AG04449 (cell line): ENCODE data around the gene RNU11.
"Not testable (repeated sequence)": the region's sequence is repeated elsewhere in the genome, so short reads cannot be mapped to it uniquely, and the experiment has no call there.

ENCODE experiments used
- CTCF ChIA-PET: fragments of 350-600 bp; formaldehyde crosslinking; extraction: SDS; loops from one replicate; lab custom pipeline; 2021; ENCODE audit warnings: antibody characterized with exemption; lab: Yijun Ruan, JAX
- POLR2A ChIA-PET: fragments of 400-600, 350-600 bp; formaldehyde crosslinking; extraction: SDS; loops from one replicate; lab custom pipeline; 2020; ENCODE audit warnings: antibody characterized with exemption, inconsistent platforms; lab: Yijun Ruan, JAX
- DNase-seq: peaks from one replicate; pipeline ENCODE4 v3.0.0-alpha.2; 2010; ENCODE audit warnings: low read depth, low spot score
- H3K4me3 ChIP-seq: 2 replicates; pipeline ENCODE4 v1.5.1; 2011; ENCODE audit warnings: low read depth, mild to moderate bottlenecking, control low read depth, low read length
- CTCF ChIP-seq: IDR thresholded peaks from one replicate; pipeline ENCODE4 v1.5.1; 2011; ENCODE audit warnings: mild to moderate bottlenecking, moderate library complexity, low read length, control low read depth, inconsistent platforms; ENCODE audit not compliant: insufficient read depth; ENCODE audit errors: missing control alignments

RNU11 gene

GRCh38 chr1:28671254-28671780 lies 22.9 kb downstream of the RNU11 start:
- TF ChIP-seq CTCF, result no peak
- no peak overlapping the region for H3K4me3 ChIP-seq
- POLR2A ChIA-PET, result interaction anchor here (0.9 kb wide), 1 partner anchor 23 kb away, joined by 3 read pairs; the partner anchor contains the start of gene RNU11
- DNase-seq, result no peak
- CTCF ChIA-PET, result interaction anchor here (0.9 to 1.2 kb wide), 2 partner anchors 65 to 206 kb away, joined by 4 to 6 read pairs; partner anchors contain the start of gene YTHDF2

- H3K4me3 ChIP-seq, DNase-seq, CTCF ChIA-PET, POLR2A ChIA-PET: not testable (repeated sequence)
Observed at GRCh38 chr1:28672971-28673370, 24.6 kb downstream of the RNU11 start.

- CTCF ChIA-PET, result interaction anchor here (2.0 kb wide), 1 partner anchor 60 kb away, joined by 5 read pairs; the partner anchor contains the start of gene YTHDF2
- H3K4me3 ChIP-seq, result no peak overlapping the region
- POLR2A ChIA-PET, result no interaction called here
- no peak for TF ChIP-seq CTCF
- no peak for DNase-seq
Observed at GRCh38 chr1:28675924-28676257, 27.5 kb downstream of the RNU11 start.

- ChIA-PET CTCF (no interaction called here), POLR2A (no interaction called here)
- no peak for TF ChIP-seq CTCF
Observed at GRCh38 chr1:28680151-28680550, 31.8 kb downstream of the RNU11 start.

GRCh38 chr1:28682840-28683239 lies 34.4 kb downstream of the RNU11 start:
- CTCF ChIA-PET, result interaction anchor here (1.0 to 1.1 kb wide), 2 partner anchors 54 to 80 kb away, joined by 3 to 4 read pairs; partner anchors contain the start of gene YTHDF2
- no peak for DNase-seq
- no peak overlapping the region for H3K4me3 ChIP-seq
- TF ChIP-seq CTCF, result no peak
- POLR2A ChIA-PET, result interaction anchor here (1.3 kb wide), 1 partner anchor 54 kb away, joined by 3 read pairs; the partner anchor contains the start of gene YTHDF2

More at GRCh38 chr1:28680151-28680550, 31.8 kb downstream of the RNU11 start:
- no peak overlapping the region for H3K4me3 ChIP-seq
- no peak for DNase-seq

- CTCF ChIA-PET, result interaction anchor here (0.9 kb wide), 1 partner anchor 52 kb away, joined by 4 read pairs; the partner anchor contains the start of gene YTHDF2
- no peak overlapping the region for H3K4me3 ChIP-seq
- POLR2A ChIA-PET, result no interaction called here
- no peak for TF ChIP-seq CTCF
- DNase-seq, result no peak
Observed at GRCh38 chr1:28684937-28685336, 36.5 kb downstream of the RNU11 start.

GRCh38 chr1:28691627-28692026 lies 43.2 kb downstream of the RNU11 start:
- POLR2A ChIA-PET, H3K4me3 ChIP-seq, DNase-seq, CTCF ChIA-PET: not testable (repeated sequence)
